ENCODE data around the gene TMEM187.

Gene TMEM187

DNA sequence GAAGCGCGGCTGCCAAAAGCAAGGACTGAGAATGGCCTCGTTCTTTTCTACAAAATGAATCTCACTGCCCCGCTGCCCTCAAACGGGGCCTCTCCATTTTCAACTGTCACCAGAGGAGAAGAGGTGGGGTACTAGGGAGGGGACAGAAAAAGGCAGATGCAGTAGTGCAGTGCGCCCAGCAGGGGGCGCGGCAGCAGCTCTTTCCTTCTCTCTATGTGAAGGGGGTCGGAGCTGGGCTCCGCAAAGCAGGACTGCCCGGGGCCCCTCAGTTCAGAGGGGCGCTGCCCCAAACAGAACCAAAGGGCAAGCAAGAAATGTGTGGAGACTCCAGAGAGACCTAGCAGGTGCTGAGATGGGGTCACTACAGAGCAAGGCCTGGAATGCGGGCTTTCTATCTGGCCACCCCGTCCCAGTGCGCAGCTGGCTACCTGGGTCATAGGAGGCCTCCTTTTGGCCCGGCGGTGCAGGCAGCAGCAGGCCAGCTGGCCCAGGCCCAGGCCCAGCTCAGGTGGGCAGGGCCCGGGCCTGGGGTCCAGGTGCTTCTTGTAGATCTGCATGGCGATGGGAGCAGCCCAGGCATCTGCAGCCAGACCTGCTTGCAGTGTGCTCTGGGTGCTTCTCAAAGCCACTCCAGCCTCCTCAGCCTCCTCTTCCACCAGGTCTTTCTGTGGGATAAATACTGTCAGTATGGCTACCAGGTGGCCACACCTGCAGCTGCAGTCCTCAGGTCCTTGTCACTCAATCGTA, 41.2 kb downstream of the TMEM187 start:
- Mint-ChIP-seq H3K4me1 (no peaks in the 10 kb centered on the region), H3K36me3 (ENCODE audit: low read depth) (peaks cover 9% of the 10 kb centered on the region), H3K4me3 (peak overlapping the region in 1 of 3 experiments; percentile 47), H3K9me3 (peaks cover 3% of the 10 kb centered on the region), H3K27ac (peak overlapping the region in 1 of 3 experiments; percentile 76), H3K27me3 (ENCODE audit: low read depth) (no peaks in the 10 kb centered on the region)
- TF ChIP-seq, protein P1, sequence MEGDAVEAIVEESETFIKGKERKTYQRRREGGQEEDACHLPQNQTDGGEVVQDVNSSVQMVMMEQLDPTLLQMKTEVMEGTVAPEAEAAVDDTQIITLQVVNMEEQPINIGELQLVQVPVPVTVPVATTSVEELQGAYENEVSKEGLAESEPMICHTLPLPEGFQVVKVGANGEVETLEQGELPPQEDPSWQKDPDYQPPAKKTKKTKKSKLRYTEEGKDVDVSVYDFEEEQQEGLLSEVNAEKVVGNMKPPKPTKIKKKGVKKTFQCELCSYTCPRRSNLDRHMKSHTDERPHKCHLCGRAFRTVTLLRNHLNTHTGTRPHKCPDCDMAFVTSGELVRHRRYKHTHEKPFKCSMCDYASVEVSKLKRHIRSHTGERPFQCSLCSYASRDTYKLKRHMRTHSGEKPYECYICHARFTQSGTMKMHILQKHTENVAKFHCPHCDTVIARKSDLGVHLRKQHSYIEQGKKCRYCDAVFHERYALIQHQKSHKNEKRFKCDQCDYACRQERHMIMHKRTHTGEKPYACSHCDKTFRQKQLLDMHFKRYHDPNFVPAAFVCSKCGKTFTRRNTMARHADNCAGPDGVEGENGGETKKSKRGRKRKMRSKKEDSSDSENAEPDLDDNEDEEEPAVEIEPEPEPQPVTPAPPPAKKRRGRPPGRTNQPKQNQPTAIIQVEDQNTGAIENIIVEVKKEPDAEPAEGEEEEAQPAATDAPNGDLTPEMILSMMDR (IDR thresholded peaks at IDR 0.05; ENCODE audit: unreplicated experiment in 3 of 3) = peak; percentile 70 to 80 (median 77)

DNA sequence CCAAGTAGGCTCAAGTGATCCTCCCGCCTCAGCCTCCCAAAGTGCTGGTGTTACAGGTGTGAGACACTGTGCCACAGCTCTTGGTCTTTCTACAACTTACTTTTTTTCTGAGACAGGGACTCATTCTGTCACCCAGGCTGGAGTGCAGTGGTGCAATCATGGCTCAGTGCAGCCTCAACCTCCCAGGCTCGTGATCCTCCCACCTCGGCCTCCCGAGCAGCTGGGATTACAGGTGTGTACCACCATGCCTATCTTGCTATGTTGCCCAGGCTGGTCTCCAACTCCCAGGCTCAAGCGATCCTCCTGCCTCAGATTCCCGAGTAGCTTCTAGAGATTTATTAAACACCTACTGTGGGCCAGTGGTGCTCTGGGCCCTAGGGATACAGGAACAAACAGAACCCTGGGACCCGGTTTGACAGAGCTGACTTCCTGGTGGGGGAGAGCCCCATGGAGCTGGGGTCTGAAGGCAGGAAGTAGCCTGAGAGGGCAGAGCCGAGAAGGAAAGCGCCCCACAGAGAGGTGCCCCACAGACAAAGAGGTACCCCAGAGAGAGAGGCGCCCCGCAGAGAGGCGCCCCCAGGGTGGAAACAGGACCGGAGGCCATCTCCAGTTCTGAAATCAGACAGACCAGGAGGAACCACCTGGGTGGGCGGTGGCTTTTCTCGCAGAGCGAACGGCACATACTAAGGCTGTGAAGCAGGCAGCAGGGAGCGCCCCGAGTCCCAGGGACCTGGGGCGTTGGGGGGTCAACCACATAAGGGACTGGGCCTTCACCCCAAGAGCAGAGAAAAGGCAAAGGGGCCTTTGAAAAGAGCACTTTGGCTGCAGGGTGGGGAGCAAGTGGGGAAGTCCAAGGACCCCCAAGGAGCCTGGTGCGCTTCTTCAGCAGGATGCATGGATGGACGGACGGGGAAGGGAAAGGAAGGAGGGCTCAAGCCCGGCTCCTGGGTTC, 42.2 kb downstream of the TMEM187 start:
- Mint-ChIP-seq H3K9me3 (peaks cover 3% of the 10 kb centered on the region), H3K27me3 (ENCODE audit: low read depth) (no peaks in the 10 kb centered on the region), H3K4me3 (peak overlapping the region in 2 of 3 experiments; percentile 17 to 37), H3K4me1 (no peaks in the 10 kb centered on the region), H3K36me3 (ENCODE audit: low read depth) (peaks cover 9% of the 10 kb centered on the region), H3K27ac (no peak overlapping the region)
- TF ChIP-seq, protein P1 (IDR thresholded peaks at IDR 0.05; ENCODE audit: unreplicated experiment in 3 of 3) = no peak

DNA sequence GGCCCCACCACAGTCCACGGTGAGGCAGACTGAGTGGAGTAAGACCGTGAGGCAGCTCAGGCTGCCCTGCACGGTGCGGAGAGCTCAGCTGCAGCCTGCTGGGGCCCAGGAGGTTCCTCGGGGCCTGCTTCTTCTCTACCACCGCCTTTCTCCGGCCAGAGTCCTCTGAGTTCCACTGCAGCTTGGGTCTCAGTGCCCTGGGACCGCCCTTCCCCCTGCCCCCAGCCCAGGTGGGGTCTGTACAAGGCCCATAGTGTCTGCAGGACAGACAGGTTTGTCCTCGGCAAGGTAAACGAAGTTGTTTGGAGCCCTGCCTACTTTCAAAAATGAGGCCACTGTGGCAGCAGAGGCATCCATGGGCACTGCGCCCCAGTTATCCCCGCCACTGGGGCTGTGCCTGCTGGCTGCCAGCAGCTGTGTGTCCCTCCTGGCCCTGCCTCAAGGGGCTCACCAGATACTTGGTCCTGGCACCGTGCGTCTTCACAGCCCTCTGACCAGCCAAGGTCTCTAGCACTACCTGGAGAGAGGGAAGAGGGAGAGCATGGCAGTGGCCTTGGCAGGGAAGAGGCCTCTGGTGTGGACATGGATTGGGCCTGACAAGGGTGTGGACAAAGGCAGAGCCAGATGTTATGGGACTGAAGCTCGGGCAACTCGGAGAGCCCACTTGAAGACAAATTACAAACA, 43.2 kb downstream of the TMEM187 start:
- no peaks in the 10 kb centered on the region for H3K4me1 Mint-ChIP-seq
- H3K9me3 Mint-ChIP-seq = peaks cover 3% of the 10 kb centered on the region
- H3K27me3 Mint-ChIP-seq (ENCODE audit: low read depth) = no peaks in the 10 kb centered on the region
- peak overlapping the region; percentile 1 to 47 (median 32) for H3K4me3 Mint-ChIP-seq
- TF ChIP-seq, protein P1 (IDR thresholded peaks at IDR 0.05; ENCODE audit: unreplicated experiment in 3 of 3) = no peak
- H3K36me3 Mint-ChIP-seq (ENCODE audit: low read depth) = peaks cover 9% of the 10 kb centered on the region
- no peak overlapping the region for H3K27ac Mint-ChIP-seq

DNA sequence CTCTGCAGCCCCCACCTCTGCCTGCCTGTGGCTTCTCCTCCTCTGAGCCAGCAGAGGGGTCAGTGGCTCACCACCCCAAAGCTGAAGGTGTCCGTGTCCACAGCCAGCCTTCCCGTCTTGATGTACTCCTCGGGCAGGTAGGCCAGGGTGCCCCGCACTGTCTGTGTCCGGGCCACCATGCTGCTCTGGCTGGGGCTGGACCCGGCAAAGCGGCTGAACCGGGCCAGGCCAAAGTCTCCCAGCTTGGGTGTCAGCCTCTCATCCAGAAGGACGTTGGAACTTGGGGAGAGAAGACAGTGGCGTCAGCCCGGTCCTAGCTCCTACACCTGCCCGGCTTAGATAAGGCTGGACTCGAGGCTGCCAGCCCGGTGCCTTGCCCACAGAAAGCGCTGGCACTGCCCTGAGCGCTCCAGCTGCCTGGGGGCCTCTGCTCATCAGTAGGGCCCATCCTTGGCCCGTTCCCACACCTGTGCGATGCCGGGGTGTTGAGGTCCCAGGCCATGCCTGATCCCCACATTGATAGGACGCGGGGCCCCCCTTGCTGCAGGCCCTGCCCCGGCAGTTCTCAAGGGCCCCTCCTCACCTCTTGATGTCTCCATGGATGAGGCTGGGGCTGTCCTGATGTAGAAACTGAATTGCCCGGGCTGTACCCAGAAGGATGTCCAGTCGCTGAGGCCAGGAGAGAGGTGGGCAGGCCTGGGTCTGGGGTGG, 44.0 kb downstream of the TMEM187 start:
- Mint-ChIP-seq H3K4me1 (no peaks in the 10 kb centered on the region), H3K36me3 (ENCODE audit: low read depth) (peaks cover 9% of the 10 kb centered on the region), H3K27me3 (ENCODE audit: low read depth) (no peaks in the 10 kb centered on the region), H3K4me3 (no peak overlapping the region), H3K27ac (no peak overlapping the region), H3K9me3 (peaks cover 4% of the 10 kb centered on the region)
- TF ChIP-seq, protein P1 (IDR thresholded peaks at IDR 0.05; ENCODE audit: unreplicated experiment in 3 of 3) = no peak

DNA sequence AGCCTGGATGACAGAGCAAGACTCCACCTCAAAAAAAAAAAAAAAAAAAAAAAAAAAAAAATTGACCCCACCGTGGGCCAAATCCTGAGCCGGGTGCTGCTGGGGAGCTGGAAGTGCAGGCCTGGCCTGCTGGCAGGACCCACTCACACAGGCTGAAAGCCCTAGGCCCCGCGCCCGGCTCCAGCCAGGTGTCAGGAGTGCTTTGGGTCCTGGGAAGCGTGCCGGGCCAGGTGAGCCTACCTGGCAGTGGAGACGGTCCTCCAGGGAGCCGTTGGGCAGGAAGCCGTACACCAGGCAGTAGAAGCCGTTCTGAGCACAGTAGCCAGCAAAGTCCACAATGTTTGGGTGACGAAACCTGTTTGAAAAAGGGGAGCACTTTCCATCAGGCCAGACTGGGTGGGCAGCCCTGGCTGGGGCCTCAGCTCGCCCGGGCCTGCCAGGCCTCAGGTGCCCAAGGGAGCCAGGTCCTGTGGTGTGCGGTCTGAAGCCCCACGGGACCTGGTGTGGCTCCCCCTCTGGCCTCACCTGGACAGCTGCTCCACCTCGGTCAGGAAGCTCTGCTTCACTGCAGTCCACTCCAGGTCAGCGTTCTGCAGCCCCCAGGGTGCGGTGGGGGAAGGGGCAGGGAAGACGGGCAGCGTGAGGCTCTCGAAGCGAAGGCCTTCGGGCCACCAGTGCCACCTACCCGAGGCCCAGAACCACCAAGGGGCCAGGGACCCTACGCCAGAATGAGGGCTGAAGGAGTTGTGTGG, 45.4 kb downstream of the TMEM187 start:
- TF ChIP-seq, protein P1 (IDR thresholded peaks at IDR 0.05; ENCODE audit: unreplicated experiment in 3 of 3) = no peak
- Mint-ChIP-seq H3K4me3 (peak overlapping the region; percentile 25 to 62 (median 30)), H3K9me3 (peaks cover 4% of the 10 kb centered on the region), H3K27ac (no peak overlapping the region), H3K4me1 (peaks cover 7% of the 10 kb centered on the region), H3K36me3 (ENCODE audit: low read depth) (peaks cover 9% of the 10 kb centered on the region), H3K27me3 (ENCODE audit: low read depth) (no peaks in the 10 kb centered on the region)
